ENCODE measurements around the gene EXOC4.
A peak's percentile ranks its signal among the peaks of the same experiment; 100 is the strongest.

EXOC4 gene

DNA sequence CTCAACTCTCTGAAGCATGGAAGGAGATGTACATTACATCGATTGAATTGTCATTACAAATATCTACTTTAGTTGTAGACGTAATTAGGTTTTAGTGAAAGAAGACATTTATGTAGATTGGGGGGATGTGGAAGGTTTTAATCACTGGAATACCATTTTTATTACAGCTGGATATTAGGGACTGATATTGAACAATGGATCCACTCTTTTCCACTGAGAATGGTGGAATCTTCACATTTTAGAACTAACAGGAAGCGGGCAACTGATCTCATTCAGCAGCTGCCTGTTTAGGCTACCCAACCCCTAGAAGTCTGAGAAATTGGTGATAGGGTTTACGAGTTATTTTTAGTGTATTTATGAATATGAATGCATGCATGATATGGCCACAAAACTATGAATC, 538.0 kb downstream of the EXOC4 start:
- DNase-seq (ENCODE audit: low read depth): no peak

DNA sequence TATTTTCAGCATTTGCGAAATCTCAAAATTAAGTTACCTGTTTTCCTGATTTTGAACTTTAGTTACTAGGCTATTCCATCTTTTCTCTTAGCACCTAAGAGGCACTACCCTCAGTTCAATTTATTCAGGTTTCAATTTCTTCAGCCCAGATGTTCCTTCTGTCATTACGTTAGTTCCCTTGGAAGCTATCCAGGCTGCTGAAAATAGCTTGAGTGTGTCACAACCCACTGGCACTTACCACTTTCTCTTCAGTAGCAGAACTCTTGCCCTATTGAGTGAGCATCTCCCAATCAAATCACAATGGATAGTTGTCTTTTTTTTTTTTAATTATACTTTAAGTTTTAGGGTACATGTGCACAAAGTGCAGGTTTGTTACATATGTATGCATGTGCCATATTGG, 541.6 kb downstream of the EXOC4 start:
- DNase-seq (ENCODE audit: low read depth): no peak

DNA sequence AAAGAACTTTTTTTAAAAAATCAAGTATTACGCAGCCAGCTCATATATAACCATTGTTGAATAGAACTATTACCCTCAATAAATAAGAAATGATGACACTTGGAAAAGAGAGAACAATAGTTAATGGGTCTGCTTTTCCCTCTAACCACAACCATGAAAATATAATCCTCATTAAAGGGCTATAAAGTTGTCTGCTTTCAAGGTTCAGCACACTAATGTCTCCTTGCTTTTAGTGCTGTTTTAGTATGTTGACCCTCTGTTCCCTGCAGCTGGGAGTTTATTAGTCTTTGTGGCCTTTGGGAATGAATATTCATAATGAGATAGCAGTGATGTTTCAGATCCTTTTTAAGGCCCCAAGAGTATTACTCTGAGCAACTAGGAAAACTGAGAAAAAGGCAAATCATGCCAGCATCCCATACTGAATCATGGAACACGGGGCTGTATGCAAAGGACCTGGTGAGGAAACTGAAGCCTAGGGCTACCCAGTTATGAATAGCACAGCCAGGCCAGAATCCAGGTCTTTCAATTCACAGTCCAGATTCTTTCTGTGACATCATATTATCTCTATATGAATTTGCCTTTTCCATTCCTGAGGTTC, 542.3 kb downstream of the EXOC4 start:
- DNase-seq (ENCODE audit: low read depth): no peak

DNA sequence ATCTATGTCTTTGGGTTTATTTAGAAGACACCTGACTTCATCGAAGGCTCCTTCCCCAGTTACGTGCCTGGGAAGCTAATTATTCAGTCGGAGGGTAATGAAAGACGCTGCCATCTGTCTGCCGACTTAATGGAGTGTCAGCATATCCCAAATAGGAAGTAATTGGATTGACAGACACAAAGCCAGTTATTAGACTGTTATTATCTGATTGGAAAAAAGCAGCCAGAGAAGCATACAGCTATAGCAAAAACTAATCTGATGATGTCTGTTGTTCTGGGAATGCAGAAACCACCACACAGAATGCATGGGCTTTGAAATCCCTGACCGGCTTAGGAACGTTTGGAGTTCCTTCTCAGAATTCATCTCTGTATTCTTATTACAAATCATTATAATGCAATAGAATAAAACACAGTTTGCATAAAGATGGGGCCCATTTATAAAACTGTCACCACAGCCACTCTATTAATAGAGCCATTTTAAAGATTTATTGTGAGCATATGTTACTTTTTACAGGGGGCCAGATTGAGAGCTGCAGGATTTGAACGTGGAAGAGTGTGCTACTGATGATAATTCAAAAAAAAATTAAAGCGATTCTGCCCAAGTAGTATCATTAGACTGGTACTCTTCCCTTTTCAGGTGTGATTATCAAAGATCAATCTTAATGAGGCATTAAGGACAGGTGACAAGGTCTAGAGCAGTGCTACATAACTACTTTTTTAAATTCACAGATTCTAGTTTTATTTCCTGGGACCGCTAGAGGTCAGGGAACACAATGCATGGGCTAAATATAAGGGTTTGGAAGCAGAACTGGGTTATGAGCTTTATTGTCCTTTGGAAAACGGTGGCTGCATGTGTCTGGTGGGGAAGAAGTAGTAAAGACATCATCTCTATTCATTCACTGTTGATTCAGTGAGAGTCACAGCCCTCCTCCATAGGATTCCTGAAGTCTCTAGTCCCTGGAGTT, 544.2 kb downstream of the EXOC4 start:
- no peak for DNase-seq (ENCODE audit: low read depth)

DNA sequence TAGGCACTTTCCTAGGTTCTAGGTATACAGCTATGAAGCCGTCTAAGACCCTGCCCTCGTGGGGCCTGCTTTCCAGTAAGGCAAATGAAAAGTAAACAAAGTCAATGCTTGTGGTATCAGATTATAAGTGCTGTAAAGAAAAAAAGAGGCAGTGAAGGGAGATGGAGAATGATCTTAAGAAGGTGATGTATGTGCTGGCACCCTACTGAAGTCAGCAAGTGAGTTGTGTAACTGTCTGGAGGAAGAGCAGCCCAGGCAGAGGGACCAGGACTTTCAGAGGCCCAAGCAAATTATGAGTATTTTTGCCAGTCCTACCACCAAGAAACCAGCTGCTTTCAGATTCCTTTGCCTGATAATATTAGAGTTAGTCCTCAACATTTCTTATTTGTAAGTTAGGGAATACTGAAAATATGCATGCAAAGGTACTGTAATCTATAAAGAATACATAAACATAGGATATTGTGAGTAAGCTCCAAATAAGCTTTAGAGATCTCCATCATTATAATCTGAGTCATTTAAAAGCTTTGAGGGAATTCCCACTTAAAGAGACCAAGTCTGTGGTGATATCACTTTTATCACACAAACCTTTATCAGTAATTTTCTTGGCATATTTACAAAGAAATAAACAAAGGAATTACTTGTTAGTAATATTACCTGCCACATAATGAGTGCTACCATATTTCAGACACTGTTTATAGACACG, 545.1 kb downstream of the EXOC4 start:
- DNase-seq (ENCODE audit: low read depth): no peak

DNA sequence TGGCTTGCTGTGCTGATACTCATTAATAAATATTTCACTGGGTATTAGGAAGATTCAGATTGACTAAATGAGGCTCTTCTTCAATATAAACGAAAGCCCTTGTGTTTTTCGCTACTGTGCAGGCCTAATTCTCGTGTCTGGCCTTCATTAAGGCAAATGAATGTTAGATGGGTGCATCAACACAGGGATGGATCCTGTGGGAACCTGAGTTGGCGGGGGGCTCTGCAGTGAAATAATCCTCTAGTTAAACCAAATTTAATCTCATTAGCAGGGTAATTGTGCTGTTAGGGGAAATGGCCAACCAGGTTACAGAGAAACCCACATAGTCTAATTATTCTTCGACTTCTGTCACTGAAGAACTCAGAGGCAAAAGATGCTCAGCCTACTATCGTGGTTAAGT, 548.5 kb downstream of the EXOC4 start:
- DNase-seq (ENCODE audit: low read depth): no peak

DNA sequence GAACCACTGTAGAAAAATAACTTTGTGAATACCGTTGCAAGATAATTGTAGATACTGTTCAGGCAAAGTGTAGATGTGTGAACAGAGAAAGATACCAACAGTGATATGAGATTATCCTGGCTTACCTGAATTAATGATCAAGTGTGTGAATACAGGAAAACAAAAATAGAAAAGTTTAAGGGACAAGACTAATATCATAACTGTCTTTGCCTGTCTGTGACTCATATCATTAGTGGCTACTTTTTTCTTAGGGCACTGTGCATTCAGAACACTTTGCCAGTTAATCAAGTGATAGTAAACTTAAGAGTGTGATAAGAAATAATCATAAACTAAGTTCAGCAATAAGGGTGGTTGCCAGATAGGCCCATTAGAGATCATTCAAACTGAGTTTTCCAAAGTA, 551.2 kb downstream of the EXOC4 start:
- no peak for DNase-seq (ENCODE audit: low read depth)

DNA sequence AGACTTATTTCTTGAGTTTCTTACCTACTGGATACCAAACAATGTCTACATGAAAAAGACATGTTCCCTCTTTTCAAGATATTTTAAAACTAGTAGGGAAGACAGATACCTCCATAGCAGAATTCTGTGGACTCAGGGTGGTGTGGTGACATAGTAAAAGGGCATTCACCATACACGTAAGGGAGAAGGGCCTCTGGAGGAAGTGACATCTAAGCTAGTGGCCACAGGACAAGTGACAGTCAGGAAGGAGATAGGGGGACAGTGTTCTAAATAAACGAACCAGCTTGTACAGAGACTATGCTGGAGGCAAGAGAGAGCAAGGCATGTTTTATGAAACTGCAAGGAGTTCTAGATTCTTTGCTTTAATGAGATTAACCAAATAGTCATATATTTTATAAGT, 552.5 kb downstream of the EXOC4 start:
- DNase-seq (ENCODE audit: low read depth): peak; percentile 33

DNA sequence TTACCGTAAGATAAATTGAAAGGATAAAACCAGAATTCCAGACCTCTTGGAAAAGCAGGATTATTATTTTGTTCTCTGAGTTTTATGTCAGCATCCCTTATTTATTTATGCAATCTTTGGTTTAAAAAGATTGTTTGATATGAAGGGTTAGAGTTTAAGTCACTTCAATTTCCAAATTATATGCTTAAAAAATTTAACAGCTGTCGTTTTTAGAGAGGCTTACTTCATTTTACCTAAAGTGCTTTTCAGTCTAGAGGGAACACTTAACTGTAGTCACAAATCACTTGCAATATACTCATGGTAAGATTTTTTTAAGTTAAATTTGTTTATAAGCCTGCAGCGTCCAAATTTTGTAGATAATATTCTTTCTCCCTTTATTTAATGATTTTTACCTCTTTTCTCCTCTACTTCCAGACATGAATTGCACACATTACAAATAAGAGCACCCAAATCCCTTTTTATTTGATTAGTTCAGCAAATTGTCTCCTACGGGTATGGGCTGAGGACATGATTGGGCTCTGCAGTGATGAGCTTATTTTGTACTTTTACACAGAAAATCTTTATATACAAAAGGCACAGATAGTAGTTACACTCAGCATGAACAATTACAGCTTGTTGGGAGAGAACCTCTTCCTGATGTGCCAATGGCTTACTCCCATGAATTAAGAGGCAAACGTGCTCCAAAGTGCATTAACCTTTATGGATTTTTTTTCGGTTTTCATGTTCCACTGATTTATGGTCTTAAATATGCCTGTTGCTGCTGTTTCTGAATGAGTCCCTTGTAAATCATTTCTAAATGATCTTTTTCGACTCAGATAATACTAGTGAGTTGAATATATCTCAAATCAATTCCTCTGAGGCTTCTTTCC, 555.0 kb downstream of the EXOC4 start:
- no peak for DNase-seq (ENCODE audit: low read depth)

DNA sequence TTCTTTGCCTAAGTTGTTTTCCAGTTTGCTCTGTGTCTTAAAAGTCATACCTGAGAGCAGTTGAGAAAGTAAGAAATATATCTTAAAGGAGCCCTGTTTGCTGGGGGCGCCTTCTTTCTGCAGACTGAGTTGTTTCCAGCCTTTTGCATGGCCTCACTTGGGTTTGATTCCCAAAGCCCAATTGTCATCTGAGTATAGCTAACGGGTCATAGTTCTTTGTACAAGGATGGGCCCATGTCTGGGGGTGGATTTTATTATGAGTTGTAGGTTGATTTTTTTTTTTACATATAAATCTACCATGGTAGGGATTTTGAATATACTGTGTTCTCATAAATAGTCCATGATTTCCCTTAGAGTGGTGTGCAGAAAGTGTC, 555.6 kb downstream of the EXOC4 start:
- no peak for DNase-seq (ENCODE audit: low read depth)

DNA sequence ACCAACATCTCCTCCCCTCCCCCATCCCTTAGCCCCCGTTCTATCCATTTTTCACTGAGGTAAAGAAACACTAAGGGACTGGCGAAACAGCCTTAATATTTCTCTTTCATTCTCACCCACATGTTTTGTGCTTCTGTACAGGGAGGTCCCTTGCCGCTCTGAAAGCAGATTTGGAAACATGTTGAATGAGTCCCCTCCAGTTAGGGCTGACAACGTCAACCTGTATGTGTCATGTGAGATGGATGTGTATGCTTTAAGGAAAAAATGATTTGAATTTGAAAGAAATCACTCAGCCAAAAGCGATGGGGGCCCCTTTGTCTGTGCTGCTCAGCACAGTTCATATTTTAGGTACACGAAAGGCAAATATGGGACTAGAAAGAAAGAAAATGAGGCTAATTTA, 560.0 kb downstream of the EXOC4 start:
- DNase-seq (ENCODE audit: low read depth): no peak

DNA sequence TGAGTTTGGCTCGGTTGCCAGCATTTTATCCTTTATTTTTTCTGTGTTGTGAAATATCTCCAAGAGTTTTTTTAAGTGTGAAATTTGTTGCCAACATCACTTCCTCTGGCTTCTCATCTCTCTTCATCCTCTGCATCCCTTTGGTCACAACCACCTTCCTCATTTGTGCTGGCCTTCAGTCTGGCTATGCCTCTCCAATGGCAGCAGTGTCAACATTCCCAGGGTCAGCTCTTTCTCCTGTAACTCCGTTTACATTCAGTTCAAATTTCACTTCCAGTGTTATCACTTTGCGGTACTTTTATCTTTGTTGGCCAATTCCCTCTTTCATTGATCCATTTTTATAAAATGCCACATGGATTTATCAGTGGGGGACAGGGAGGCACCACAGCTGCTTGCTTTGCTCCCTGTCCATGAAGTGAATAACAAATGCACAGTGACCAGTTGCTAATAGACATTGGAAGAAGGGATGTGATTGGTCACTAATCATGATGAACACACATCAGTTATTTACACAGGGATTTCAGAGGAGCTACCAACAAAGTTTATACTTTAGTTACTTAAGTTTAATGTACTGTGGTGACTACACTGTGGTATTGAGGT, 562.8 kb downstream of the EXOC4 start:
- no peak for DNase-seq (ENCODE audit: low read depth)

DNA sequence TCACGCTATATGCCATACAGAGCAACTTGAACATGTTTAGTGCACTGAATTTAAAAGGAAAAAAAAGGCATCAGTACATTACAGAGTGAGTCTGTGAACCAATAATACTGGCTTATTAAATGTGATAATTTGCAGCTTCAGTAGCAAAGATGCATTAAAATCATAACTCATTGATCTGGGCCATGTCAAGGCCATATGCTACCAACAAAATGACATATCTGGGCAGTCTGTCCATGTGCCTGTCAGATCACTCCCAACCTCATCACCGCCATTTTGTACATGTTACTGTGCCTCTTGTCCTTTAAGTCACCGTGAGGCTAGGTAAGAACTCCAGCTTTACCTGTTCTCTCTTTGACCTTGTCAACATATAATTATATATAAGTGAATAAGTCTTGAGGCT, 566.8 kb downstream of the EXOC4 start:
- DNase-seq (ENCODE audit: low read depth): no peak

DNA sequence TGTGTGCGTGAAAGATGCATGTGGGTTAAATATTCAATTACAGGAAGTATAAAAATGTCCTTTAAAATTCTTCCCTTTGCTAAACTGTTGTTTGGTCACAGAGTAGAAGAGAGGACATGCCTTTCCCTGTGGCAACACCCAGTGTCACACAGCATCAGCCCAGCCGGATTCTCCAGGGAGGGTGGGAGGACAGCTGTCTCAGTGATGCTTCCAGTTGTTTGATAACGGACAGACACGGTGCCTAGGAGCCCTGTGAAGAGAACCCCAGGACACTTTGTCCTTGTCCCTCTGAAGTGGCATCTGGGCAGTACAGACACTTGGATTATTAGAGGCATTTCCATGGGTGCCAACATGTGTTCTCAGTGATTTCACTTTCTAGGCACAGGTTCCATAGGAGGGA, 567.7 kb downstream of the EXOC4 start:
- no peak for DNase-seq (ENCODE audit: low read depth)

DNA sequence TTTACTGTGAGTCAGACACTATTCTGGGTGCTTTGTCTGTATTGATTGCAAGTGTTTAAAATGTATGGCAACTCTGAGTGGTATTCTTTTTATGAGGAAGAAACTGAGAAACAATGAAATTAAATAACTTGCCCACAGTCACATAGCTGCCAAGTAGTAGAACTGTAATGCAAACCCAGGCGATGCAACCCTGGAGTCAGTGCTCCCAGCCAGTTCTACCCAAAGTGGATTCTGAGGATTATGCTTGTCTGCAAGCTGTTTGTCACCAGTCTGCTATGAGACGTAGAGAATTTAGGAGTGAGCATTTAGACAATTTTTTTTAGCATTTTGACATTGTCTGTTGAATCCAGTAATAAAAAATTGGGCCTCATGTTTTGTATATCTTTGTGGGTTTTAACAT, 568.3 kb downstream of the EXOC4 start:
- no peak for DNase-seq (ENCODE audit: low read depth)

DNA sequence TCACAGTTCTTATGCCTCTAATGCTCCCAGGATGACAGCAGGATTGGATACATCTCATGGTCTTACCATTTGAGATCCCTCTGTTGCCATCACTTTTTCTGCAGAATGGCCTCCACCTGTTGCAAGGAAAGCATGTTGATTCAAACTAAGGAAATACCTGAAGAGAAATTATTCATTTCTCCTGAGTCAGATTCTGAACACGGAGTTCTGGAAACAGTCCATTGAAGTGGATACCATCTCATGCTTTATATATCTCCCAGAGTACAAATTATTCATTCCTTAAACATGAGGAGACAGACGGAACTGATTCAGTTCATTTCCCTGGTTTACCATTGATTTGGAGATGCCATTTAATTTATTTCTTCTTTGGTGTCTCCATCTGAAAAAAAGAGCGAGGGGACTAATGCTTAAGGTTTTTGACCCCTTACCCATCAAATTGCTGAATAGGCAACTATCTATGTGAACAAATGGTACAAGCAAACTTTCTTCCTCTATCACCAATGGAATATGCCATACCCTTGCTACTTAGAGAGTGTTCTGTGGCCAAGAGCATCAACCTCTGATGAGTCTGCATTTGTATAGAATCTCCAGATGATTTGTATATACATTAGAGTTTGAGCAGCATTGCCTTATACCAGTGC, 569.2 kb downstream of the EXOC4 start:
- no peak for DNase-seq (ENCODE audit: low read depth)

DNA sequence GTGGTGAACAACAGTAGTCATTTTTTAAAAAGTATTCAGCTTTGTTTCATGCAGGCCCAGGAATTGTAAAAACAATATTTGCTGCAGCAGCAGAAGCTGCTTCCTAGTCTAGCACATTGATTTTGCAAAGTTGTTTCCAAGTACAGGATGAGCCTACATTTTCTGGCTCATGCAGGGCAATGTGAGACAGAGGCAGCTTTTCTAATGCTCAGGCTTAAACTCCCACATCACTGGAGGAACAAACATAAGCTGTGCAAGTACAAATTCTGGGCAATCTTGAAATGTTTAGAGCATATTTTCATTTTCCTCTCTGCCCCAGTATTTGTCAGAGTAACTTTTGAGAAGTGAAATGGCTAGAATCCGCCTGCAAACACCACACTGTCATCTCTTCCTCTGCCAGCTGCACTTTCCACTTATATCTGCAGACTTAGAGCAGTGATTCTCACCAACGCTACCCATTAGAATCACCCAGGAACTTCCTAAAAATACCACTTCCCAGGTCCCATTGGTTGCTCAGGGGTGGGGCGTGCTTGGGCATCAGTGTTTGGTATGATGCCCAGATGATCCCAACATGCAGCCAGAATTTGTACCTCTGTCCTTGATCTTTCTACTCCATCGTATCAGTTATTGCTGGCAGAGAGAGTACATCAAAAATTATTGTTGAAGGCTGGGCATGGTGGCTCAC, 570.1 kb downstream of the EXOC4 start:
- no peak for DNase-seq (ENCODE audit: low read depth)

DNA sequence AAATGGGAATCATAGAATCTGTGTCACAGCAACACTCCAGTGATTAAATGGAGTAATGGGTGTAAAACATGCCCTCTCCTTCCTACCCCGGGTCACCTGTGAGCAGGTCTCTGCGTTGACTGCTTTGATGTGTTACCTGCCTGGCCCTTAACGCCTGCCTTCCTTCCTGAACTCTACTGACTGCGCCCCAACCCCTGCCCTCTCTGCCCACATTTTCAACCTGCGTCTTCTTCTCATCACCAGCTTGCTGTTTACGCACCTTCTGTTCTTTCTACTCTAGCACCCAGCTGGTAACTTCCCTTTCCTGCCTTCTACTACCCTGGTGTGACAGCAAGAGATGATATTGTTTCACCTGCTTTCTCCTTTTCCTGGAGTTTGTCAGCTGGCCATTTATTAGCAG, 571.3 kb downstream of the EXOC4 start:
- no peak for DNase-seq (ENCODE audit: low read depth)

DNA sequence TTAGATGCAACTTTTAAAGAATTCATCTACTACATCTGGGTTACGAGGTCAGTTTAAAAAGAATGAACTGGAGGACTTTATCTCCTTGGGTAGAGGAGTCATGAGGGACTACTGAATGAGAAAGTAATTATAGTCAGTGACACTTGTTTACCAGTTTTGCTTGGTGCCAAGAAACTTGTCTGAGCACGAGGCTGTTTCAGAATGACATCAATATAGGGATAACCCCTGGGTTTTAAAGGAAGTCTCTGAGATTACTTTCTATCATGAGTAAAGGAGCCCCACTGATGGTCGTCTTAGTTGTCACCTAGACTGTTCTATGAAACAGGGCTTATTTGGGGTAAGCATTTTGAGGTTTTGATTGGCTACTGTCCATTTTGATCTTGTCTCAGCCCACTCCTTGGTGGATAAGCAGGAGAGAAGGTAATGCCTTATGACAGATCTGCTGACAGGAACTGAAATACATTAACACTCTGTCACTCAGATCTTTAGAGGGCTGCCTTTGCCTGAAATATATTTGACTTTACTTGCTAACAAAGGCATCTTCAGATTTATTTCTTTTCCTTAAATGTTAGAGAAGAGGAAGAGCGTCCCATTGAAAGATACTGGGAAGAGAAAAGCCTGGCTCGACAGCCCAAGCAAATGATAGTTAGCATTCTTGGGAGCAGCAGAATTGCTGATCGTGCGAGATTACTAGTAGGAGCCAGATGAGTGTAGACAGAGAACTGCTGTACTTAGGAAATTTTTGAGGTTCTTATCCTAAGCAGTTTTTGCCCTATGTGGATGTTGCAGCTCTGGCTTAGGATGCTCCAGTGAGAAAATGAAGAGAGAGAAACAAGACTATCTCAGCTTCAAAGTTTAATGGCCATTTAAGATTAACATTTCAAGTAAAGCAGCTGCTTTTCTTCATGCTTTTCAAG, 575.1 kb downstream of the EXOC4 start:
- no peak for DNase-seq (ENCODE audit: low read depth)

DNA sequence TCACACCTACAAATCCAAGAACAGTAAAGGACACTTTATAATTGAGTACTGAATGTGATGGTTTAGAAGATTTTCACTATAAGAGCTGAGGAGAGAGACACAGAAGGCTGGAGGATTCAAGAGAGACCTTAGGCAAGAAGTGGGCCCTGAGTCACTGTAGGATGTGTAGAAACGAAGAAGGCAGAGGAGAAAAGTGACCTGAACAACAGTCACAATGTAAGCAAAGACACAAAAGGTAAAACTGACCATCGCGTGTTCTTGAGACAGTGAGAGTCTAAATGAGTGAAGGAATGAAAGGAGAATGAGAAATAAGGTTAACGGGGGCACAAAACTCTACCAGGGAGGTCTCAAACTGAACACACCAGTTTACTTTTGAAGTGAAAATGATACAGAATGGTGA, 576.0 kb downstream of the EXOC4 start:
- no peak for DNase-seq (ENCODE audit: low read depth)

Measured in CMK (cell line).